Measurements from ENCODE around the gene PIP4K2A. TPM values are rescaled to one million over a fixed set of nuclear protein-coding genes. Genes with fewer than 3 reads are reported as not detected.

PIP4K2A gene
- total and polyA plus RNA-seq, 10 donors, result 30.1 to 168 (median 101) TPM

- Histone ChIP-seq H3K27ac (no peak overlapping the region), H3K27me3 (replicated peaks in 1 of 7) (no peaks in the 10 kb centered on the region), H3K36me3 (no peaks in the 10 kb centered on the region), H3K4me3 (no peak overlapping the region), H3K4me1 (peaks cover 0 to 12% (median 6%) of the 10 kb centered on the region in 6 donors), H3K9me3 (no peaks in the 10 kb centered on the region)
- TF ChIP-seq POLR2A (IDR thresholded peaks at IDR 0.05) (no peak), POLR2AphosphoS5 (IDR thresholded peaks at IDR 0.05) (no peak), CTCF (IDR thresholded peaks at IDR 0.05 in 8 of 11, conservative IDR thresholded peaks at IDR 0.05 in 3 of 11) (no peak)
- no peak for DNase-seq
- intact Hi-C loops (cut with DNase I; ENCODE audit: low total_unique reads), result no loop called here
- 71 to 78% (median 77%) methylated on average over 4 of the region's 4 CpGs for WGBS, 5 donors
These were observed 224.9 kb downstream of the PIP4K2A start for GRCh38 chr10:22489467-22489866.

GRCh38 chr10:22486431-22486830 is 227.9 kb downstream of the PIP4K2A start:
- 45 to 67% (median 57%) methylated on average over 1 of the region's 1 CpG for WGBS, 5 donors
- Histone ChIP-seq H3K36me3 (no peaks in the 10 kb centered on the region), H3K27me3 (replicated peaks in 1 of 7) (no peaks in the 10 kb centered on the region), H3K4me3 (no peak overlapping the region), H3K4me1 (peaks cover 0 to 16% (median under 1%) of the 10 kb centered on the region in 6 donors), H3K27ac (no peak overlapping the region), H3K9me3 (no peaks in the 10 kb centered on the region)
- intact Hi-C loops (cut with DNase I; ENCODE audit: low total_unique reads), result no loop called here
- TF ChIP-seq POLR2AphosphoS5 (IDR thresholded peaks at IDR 0.05) (no peak), CTCF (IDR thresholded peaks at IDR 0.05 in 8 of 11, conservative IDR thresholded peaks at IDR 0.05 in 3 of 11) (no peak), POLR2A (IDR thresholded peaks at IDR 0.05) (no peak)
- DNase-seq, result no peak

Other genes with a start within 250 kb of the PIP4K2A start
- under 1 TPM in 2 of 7 donors, not detected in 5; 0.66 to 0.85 TPM for gene ARMC3, start 213.5 kb upstream of the PIP4K2A start, total RNA-seq
- gene ARMC3, start 213.5 kb upstream of the PIP4K2A start, polyA plus RNA-seq, result not detected

All from spleen (tissue), 11 donors.